Measurements from ENCODE around the gene SLC7A5. TPM values are rescaled to one million over a fixed set of nuclear protein-coding genes. Genes with fewer than 3 reads are reported as not detected.
A peak's percentile ranks its signal among the peaks of the same experiment; 100 is the strongest.
"Not testable (repeated sequence)": the region's sequence is repeated elsewhere in the genome, so short reads cannot be mapped to it uniquely, and the experiment has no call there.

SLC7A5 gene
- total and polyA plus RNA-seq, 2 experiments from 2014 or later: 5.4 to 8.2 TPM

- Histone ChIP-seq H3K4me3 (no peak overlapping the region), H3K9me3 (ENCODE audit: low read depth) (no peaks in the 10 kb centered on the region), H3K36me3 (no peaks in the 10 kb centered on the region), H3K4me1 (ENCODE audit: low read depth) (peaks cover 20% of the 10 kb centered on the region), H3K27ac (peak overlapping the region; percentile 87), H3K27me3 (no peaks in the 10 kb centered on the region)
- no peak for TF ChIP-seq CTCF (IDR thresholded peaks at IDR 0.05; ENCODE audit: low read depth, low read length)
- DNase-seq (ENCODE audit: low read depth in 1 of 2, low spot score in 1 of 2): no peak
Observed at GRCh38 chr16:87821376-87822107, 47.8 kb downstream of the SLC7A5 start.

GRCh38 chr16:87819983-87820382 lies 49.3 kb downstream of the SLC7A5 start:
- Histone ChIP-seq H3K36me3 (no peaks in the 10 kb centered on the region), H3K27ac (no peak overlapping the region), H3K4me1 (ENCODE audit: low read depth) (peaks cover 20% of the 10 kb centered on the region), H3K27me3 (no peaks in the 10 kb centered on the region), H3K9me3 (ENCODE audit: low read depth) (no peaks in the 10 kb centered on the region), H3K4me3 (no peak overlapping the region)
- DNase-seq (ENCODE audit: low read depth in 1 of 2, low spot score in 1 of 2): no peak
- no peak for TF ChIP-seq CTCF (IDR thresholded peaks at IDR 0.05; ENCODE audit: low read depth, low read length)

- Histone ChIP-seq H3K27ac (no peak overlapping the region), H3K9me3 (ENCODE audit: low read depth) (no peaks in the 10 kb centered on the region), H3K4me1 (ENCODE audit: low read depth) (peaks cover 20% of the 10 kb centered on the region), H3K27me3 (no peaks in the 10 kb centered on the region), H3K4me3 (no peak overlapping the region), H3K36me3 (no peaks in the 10 kb centered on the region)
- no peak for TF ChIP-seq CTCF (IDR thresholded peaks at IDR 0.05; ENCODE audit: low read depth, low read length)
- DNase-seq (ENCODE audit: low read depth in 1 of 2, low spot score in 1 of 2): no peak
Observed at GRCh38 chr16:87819282-87819681, 50.0 kb downstream of the SLC7A5 start.

GRCh38 chr16:87818533-87819161 lies 50.7 kb downstream of the SLC7A5 start:
- Histone ChIP-seq H3K27me3 (no peaks in the 10 kb centered on the region), H3K9me3 (ENCODE audit: low read depth) (no peaks in the 10 kb centered on the region), H3K36me3 (no peaks in the 10 kb centered on the region), H3K27ac (no peak overlapping the region), H3K4me3 (no peak overlapping the region), H3K4me1 (ENCODE audit: low read depth) (peaks cover 20% of the 10 kb centered on the region)
- DNase-seq (ENCODE audit: low read depth in 1 of 2, low spot score in 1 of 2): no peak
- TF ChIP-seq CTCF (IDR thresholded peaks at IDR 0.05; ENCODE audit: low read depth, low read length): no peak

- no peaks in the 10 kb centered on the region for H3K36me3 ChIP-seq
- no peak overlapping the region for H3K27ac ChIP-seq
- no peak for DNase-seq (ENCODE audit: low read depth in 1 of 2, low spot score in 1 of 2)
- H3K4me1 ChIP-seq (ENCODE audit: low read depth): peaks cover 16% of the 10 kb centered on the region
- no peaks in the 10 kb centered on the region for H3K27me3 ChIP-seq
- no peak for TF ChIP-seq CTCF (IDR thresholded peaks at IDR 0.05; ENCODE audit: low read depth, low read length)
- no peak overlapping the region for H3K4me3 ChIP-seq
- H3K9me3 ChIP-seq (ENCODE audit: low read depth): no peaks in the 10 kb centered on the region
Observed at GRCh38 chr16:87817910-87818309, 51.4 kb downstream of the SLC7A5 start.

GRCh38 chr16:87817370-87817769 lies 51.9 kb downstream of the SLC7A5 start:
- DNase-seq (ENCODE audit: low read depth in 1 of 2, low spot score in 1 of 2); H3K36me3 ChIP-seq; H3K9me3 ChIP-seq (ENCODE audit: low read depth); H3K27me3 ChIP-seq; H3K4me3 ChIP-seq; H3K27ac ChIP-seq: not testable (repeated sequence)
- peaks cover 11% of the 10 kb centered on the region for H3K4me1 ChIP-seq (ENCODE audit: low read depth)
